Measurements from ENCODE around the gene CDH13. TPM values are rescaled to one million over a fixed set of nuclear protein-coding genes. Genes with fewer than 3 reads are reported as not detected.

Gene CDH13
- total RNA-seq, 2 experiments from 2014 or later = not detected

- no peaks in the 10 kb centered on the region for H3K36me3 ChIP-seq (ENCODE audit: insufficient read depth, low read length)
- no peak overlapping the region for H2AFZ ChIP-seq (ENCODE audit: low read length)
- BruUV-seq (replicated peaks) = no TSS peak
- H3K79me2 ChIP-seq (ENCODE audit: insufficient read depth, low read depth, low read length) = no peaks in the 10 kb centered on the region
- TF ChIP-seq EZH2phosphoT487 (IDR thresholded peaks at IDR 0.05; ENCODE audit: borderline replicate concordance, low read depth, low read length) = no peak
- TF ChIP-seq CTCF (conservative IDR thresholded peaks at IDR 0.05; ENCODE audit: low read length) = no peak
- no peaks in the 10 kb centered on the region for H3K9me3 ChIP-seq (ENCODE audit: low read length)
- intact Hi-C loops (cut with micrococcal nuclease; ENCODE audit: unreplicated experiment) = no loop called here
- no peak overlapping the region for H3K4me3 ChIP-seq (ENCODE audit: low read depth, low read length, poor library complexity, severe bottlenecking)
- H3K27ac ChIP-seq (ENCODE audit: low read depth, low read length, poor library complexity, severe bottlenecking) = no peak overlapping the region
- H4K20me1 ChIP-seq (ENCODE audit: insufficient read depth, low read length) = no peaks in the 10 kb centered on the region
- H3K9me2 ChIP-seq (ENCODE audit: insufficient read depth, low read length) = no peaks in the 10 kb centered on the region
- no peaks in the 10 kb centered on the region for H3K4me1 ChIP-seq (ENCODE audit: insufficient read depth, low read length, poor library complexity, severe bottlenecking)
- CTCF ChIA-PET (ENCODE audit: unreplicated experiment) = no interaction called here
- DNase-seq (ENCODE audit: low spot score) = no peak
- POLR2A ChIA-PET = no interaction called here
- no peak overlapping the region for H3K4me2 ChIP-seq (ENCODE audit: low read length)
Measured at GRCh38 chr16:83517398-83517797, 890.6 kb downstream of the CDH13 start.

GRCh38 chr16:83520596-83520995 lies 893.8 kb downstream of the CDH13 start:
- H3K9me2 ChIP-seq (ENCODE audit: insufficient read depth, low read length) = no peaks in the 10 kb centered on the region
- ChIA-PET POLR2A (no interaction called here), CTCF (ENCODE audit: unreplicated experiment) (no interaction called here)
- no peak overlapping the region for H3K27ac ChIP-seq (ENCODE audit: low read depth, low read length, poor library complexity, severe bottlenecking)
- TF ChIP-seq CTCF (conservative IDR thresholded peaks at IDR 0.05; ENCODE audit: low read length) = no peak
- no peak for DNase-seq (ENCODE audit: low spot score)
- H3K4me2 ChIP-seq (ENCODE audit: low read length) = no peak overlapping the region
- no TSS peak for BruUV-seq (replicated peaks)
- no peaks in the 10 kb centered on the region for H3K36me3 ChIP-seq (ENCODE audit: insufficient read depth, low read length)
- H3K4me3 ChIP-seq (ENCODE audit: low read depth, low read length, poor library complexity, severe bottlenecking) = no peak overlapping the region
- H3K4me1 ChIP-seq (ENCODE audit: insufficient read depth, low read length, poor library complexity, severe bottlenecking) = no peaks in the 10 kb centered on the region
- no peaks in the 10 kb centered on the region for H3K9me3 ChIP-seq (ENCODE audit: low read length)
- H2AFZ ChIP-seq (ENCODE audit: low read length) = no peak overlapping the region
- H3K79me2 ChIP-seq (ENCODE audit: insufficient read depth, low read depth, low read length) = no peaks in the 10 kb centered on the region
- intact Hi-C loops (cut with micrococcal nuclease; ENCODE audit: unreplicated experiment) = no loop called here
- no peaks in the 10 kb centered on the region for H4K20me1 ChIP-seq (ENCODE audit: insufficient read depth, low read length)

- CTCF ChIA-PET (ENCODE audit: unreplicated experiment) = no interaction called here
- DNase-seq (ENCODE audit: low spot score) = no peak
- no peak for TF ChIP-seq EZH2phosphoT487 (IDR thresholded peaks at IDR 0.05; ENCODE audit: borderline replicate concordance, low read depth, low read length)
- TF ChIP-seq CTCF (conservative IDR thresholded peaks at IDR 0.05; ENCODE audit: low read length) = no peak
- BruUV-seq (replicated peaks) = no TSS peak
- no peak overlapping the region for H3K27ac ChIP-seq (ENCODE audit: low read depth, low read length, poor library complexity, severe bottlenecking)
- no peaks in the 10 kb centered on the region for H3K36me3 ChIP-seq (ENCODE audit: insufficient read depth, low read length)
- POLR2A ChIA-PET = interaction anchor here (0.6 kb wide), 1 partner anchor 806 kb away, joined by 3 read pairs; no protein-coding TSS in a partner anchor
- H3K4me3 ChIP-seq (ENCODE audit: low read depth, low read length, poor library complexity, severe bottlenecking) = no peak overlapping the region
- H3K9me3 ChIP-seq (ENCODE audit: low read length) = no peaks in the 10 kb centered on the region
- intact Hi-C loops (cut with micrococcal nuclease; ENCODE audit: unreplicated experiment) = no loop called here
- no peaks in the 10 kb centered on the region for H3K4me1 ChIP-seq (ENCODE audit: insufficient read depth, low read length, poor library complexity, severe bottlenecking)
- H4K20me1 ChIP-seq (ENCODE audit: insufficient read depth, low read length) = no peaks in the 10 kb centered on the region
- no peak overlapping the region for H2AFZ ChIP-seq (ENCODE audit: low read length)
- no peaks in the 10 kb centered on the region for H3K79me2 ChIP-seq (ENCODE audit: insufficient read depth, low read depth, low read length)
- H3K9me2 ChIP-seq (ENCODE audit: insufficient read depth, low read length) = no peaks in the 10 kb centered on the region
- H3K4me2 ChIP-seq (ENCODE audit: low read length) = no peak overlapping the region
Measured at GRCh38 chr16:83530293-83530692, 903.5 kb downstream of the CDH13 start.

Data from OCI-LY7 (cell line).